GM19395 (cell line): ENCODE data around the gene IGF2R.
"Not testable (repeated sequence)": the region's sequence is repeated elsewhere in the genome, so short reads cannot be mapped to it uniquely, and the experiment has no call there.

ENCODE experiments used
- ATAC-seq: cut with Tn5 transposase; IDR thresholded peaks from one replicate; pipeline ENCODE4 v1.9.1; 2021; ENCODE audit warnings: mild to moderate bottlenecking, moderate library complexity; ENCODE audit not compliant: unreplicated experiment

The IGF2R gene

DNA sequence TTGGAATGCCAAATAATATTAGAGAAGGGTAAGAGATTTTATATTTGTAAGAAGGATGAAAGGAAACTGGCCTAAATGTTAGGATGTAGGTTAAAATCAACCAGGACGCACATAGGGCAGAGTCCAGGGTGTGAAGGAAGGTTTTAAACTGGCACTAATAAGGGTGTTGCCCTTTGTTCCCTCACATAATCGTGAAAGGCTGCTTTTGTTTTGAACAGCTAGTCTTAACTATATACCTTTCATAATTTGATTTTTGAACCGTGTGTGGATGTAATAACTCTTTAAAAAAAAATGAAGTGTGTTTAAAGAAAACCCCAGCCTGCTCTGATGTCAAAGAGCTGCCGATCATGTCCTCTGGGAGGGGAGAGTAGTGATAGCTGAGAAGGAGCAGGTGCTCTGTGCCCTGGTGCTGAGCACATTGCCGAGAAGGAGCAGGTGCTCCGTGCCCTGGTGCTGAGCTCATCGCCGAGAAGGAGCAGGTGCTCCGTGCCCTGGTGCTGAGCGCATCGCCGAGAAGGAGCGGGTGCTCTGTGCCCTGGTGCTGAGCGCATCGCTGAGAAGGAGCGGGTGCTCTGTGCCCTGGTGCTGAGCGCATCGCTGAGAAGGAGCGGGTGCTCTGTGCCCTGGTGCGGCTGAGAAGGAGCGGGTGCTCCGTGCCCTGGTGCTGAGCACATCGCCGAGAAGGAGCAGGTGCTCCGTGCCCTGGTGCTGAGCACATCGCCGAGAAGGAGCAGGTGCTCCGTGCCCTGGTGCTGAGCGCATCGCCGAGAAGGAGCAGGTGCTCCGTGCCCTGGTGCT lies 121.8 kb downstream of the IGF2R start:
- ATAC-seq: not testable (repeated sequence)

DNA sequence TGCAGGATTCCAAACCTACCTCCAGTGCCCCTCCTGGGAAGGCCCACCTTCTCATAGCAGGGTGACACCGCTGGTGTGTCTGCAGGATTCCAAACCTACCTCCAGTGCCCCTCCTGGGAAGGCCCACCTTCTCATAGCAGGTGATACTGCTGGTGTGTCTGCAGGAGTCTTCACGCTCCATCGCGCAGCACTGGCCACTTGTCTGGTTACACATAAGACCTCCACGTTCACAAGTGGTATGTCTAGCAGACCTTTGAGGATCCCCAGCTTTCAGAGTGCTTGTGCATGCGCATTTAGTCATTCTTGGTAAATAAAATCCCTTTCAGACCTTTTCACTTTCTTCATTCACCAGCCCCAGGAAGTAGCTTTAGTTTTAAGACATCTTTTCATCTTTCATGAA lies 123.3 kb downstream of the IGF2R start:
- ATAC-seq: not testable (repeated sequence)

DNA sequence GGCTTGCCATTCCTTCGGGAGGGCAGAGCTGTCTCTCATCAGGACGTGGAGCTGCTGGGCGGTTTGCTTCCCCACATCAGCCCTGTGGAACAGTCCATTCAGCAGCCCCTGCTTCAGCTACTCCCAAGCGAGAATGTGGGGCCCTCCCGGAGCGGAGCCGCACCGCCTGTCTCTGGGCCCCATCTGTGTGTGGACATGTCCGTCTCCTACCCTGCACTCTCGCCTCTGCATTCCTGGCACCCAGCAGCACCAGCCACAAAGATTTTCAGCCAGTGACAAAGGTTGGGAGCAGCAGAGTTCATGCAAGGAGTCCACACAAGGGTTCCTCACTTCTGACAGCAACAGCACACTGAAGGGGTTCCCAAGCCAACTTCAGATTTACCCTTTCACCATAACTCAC lies 123.7 kb downstream of the IGF2R start:
- ATAC-seq: no peak

DNA sequence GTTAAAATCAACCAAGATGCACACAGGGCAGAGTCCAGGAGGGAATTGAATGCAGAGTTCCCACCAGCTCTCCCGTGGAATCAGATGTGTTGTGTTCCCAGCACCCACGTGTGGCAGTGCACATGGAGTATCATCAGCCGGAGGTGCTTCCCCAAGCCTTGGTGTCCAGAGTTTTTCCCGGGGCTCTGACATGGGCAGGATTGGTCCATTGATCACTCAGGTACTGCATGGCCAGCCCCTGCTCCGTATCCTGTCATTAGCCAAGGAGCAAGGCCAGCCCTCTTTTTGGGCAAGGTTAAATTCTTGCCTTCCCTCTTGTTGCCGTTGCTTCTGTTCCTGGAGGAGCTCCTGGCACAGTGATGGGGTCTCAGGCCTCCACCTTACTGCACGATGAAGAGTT lies 124.2 kb downstream of the IGF2R start:
- ATAC-seq: no peak

DNA sequence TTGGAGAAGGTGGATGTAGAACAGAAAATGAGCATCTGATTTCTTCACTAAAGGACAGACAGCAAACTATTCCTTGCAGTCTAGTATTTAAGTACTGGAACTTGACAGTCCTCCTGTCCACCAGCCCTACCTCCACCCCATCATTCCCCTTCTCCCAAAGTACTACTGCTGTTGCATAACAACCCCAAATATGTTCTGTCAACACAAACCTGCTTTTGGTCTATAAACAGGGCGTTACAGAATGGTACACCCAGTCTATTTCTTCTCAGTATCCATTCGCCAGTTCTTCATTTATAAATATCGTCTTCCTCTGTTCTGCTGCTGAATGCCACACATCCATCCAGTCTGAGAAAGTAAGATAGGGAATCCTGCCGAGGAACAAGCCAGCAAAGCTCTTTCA lies 125.1 kb downstream of the IGF2R start:
- no peak for ATAC-seq

DNA sequence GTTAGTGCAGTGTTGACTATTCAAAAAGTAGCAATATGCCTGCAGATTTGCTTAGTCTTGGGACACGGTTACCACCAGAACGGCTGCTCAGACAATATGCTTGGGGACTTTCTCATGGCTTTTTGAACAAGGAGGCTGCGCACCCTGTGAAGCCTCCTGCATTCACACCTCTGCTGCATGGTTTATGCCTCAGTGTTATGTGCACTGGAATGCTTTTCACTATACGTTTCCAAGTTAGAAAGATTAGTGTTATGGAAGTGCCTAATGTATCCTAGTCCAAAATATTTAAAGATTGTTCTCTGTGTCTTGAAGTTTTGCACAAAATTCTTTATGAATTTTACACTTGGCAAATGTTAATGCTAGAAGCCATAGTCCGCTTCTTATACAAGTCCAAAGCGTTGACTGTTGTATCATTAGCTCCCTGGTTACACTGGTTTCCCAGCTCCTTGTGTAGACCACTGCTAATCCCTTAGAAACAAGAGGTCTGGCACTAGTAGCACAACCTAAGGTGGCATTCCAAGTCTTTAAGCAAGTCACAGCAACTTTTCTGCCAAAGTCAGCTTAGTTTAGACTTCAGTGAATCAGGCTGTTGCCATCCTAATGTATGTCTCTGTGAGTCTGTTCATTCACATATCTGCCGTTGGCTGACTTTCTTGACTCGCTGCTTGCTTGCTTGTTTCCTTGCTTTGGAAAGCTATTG lies 126.4 kb downstream of the IGF2R start:
- ATAC-seq: no peak

DNA sequence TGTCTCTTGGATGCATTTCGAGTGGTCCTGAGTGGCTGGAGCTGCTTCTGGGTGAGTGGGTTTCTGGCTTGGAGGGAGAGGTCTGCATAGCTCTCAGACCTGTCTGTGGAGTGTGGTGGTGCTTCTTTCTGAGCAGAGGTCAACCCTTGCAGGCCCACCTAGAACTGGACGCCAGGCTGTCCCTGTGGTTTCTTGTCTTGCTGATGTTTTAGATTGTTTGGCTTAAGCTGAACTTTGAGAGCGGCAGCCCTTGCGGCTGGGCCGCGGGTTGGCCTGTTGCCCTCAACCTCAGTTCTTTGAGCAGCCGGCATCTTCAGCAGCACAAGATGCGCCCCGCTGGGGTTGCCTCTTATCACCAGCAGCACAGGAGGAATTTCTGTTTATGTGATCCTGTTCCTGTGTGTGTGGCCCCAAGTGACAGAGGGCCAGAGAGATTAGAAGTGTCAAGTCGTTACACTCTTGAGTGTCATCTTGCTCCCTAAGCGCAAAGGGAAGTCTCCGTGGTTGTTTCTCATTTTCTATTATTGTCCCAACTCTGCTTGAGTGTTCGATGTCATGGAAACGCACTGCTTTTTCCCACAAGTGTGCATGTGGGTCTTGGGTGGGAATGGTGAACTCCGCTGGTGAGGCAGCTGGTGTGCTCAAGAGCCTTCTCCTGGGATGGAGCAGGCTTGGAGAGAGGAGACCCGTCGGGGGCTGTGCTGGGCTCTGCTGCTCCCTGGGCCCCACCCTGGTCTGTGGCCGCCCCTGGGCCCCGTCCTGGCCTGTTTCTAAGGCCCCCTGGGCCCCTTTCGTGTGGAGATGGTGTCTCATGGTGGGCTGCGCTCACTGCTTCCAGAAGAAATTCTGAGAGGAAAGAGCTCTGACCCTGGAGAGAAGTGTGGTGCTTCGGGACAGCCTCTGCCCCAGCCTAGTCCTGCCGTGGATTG lies 132.7 kb downstream of the IGF2R start:
- ATAC-seq: no peak

DNA sequence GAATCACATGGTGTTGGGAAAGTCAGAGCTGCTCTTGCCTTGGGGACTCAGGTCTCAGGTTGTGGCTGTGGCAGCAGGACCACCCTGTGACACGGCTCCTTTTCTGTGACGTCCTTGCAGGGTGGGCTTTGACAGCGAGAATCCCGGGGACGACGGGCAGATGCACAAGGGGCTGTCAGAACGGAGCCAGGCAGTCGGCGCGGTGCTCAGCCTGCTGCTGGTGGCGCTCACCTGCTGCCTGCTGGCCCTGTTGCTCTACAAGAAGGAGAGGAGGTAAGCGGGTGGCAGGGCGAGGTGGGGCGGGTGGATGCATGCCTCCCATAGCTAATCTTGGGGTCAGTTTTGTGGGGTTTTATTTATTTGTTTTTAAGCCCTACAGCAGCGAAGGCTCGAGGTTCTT lies 133.5 kb downstream of the IGF2R start:
- ATAC-seq: no peak

DNA sequence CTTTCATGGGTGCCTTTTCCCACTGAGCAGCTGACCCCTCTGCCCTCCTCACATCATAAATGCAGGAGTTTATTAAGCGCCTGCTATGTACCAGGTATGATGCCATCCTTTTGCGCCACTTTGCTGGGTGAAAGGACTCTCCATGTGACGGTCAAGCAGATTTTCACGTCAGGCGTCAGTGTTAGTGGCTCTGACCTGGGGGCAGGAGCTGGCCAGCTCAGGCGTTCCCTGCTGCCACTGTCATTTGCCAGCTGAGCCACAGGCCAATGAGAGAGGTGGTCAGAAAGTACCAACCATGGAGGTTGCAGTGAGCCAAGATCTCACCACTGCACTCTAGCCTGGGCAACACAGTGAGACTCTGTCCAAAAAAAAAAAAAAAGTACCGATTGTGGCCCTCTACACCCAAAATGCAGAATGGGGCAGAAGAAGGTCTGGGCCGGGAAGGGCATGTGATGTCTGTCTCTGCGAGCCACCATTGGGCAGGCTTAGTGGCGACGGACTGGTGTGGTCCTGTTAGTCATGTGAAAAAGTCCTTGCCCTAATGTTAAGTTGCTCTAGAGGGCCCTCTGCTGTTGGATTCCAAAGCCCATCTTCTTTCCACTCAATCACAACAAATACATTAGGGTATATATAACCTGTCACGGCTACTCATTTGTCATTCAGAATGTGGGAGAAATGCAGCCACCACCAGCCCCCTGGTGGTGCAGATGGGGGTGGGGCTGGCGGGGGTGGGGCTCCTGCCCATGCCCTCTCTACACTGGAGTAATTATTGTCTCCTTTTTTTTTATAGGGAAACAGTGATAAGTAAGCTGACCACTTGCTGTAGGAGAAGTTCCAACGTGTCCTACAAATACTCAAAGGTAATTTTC lies 134.3 kb downstream of the IGF2R start:
- no peak for ATAC-seq

DNA sequence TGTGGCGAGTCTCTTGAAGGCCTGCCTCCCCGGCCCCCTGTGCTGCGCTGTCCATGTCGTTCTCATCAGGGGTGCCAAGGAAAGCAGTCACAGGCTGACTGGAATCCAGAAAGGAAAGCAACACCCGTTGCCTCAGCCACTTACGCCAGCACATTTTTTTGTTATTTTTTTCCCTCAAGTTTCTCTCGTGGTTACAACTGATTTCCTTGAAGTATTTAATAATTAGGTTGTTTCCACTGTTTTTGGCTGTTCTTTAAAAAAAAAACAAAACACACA lies 134.9 kb downstream of the IGF2R start:
- no peak for ATAC-seq

DNA sequence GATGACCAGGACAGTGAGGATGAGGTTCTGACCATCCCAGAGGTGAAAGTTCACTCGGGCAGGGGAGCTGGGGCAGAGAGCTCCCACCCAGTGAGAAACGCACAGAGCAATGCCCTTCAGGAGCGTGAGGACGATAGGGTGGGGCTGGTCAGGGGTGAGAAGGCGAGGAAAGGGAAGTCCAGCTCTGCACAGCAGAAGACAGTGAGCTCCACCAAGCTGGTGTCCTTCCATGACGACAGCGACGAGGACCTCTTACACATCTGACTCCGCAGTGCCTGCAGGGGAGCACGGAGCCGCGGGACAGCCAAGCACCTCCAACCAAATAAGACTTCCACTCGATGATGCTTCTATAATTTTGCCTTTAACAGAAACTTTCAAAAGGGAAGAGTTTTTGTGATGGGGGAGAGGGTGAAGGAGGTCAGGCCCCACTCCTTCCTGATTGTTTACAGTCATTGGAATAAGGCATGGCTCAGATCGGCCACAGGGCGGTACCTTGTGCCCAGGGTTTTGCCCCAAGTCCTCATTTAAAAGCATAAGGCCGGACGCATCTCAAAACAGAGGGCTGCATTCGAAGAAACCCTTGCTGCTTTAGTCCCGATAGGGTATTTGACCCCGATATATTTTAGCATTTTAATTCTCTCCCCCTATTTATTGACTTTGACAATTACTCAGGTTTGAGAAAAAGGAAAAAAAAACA lies 136.1 kb downstream of the IGF2R start:
- ATAC-seq: no peak

DNA sequence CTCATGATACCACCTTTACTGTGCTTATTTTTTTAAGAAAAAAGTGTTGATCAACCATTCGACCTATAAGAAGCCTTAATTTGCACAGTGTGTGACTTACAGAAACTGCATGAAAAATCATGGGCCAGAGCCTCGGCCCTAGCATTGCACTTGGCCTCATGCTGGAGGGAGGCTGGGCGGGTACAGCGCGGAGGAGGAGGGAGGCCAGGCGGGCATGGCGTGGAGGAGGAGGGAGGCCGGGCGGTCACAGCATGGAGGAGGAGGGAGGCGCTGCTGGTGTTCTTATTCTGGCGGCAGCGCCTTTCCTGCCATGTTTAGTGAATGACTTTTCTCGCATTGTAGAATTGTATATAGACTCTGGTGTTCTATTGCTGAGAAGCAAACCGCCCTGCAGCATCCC lies 137.1 kb downstream of the IGF2R start:
- ATAC-seq: no peak

DNA sequence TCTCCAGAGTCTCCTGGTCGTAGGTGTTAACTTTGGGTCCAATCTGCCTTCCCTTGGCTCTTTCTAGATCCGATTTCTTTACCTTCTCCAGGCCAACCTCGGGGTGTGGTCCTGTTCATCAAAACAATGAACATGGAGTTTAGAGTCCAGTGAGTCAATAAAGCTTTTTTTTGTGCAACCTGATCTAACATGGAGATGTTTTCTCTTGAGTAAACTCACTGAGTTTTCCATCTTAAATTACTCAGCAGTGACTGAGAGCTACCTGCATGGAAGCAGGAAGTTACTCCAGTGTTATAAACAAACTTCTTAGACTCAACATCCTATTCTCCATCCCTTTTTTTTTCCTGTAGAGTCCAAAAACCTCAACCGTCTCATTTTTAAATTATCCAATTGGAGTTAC lies 137.8 kb downstream of the IGF2R start:
- ATAC-seq: no peak

DNA sequence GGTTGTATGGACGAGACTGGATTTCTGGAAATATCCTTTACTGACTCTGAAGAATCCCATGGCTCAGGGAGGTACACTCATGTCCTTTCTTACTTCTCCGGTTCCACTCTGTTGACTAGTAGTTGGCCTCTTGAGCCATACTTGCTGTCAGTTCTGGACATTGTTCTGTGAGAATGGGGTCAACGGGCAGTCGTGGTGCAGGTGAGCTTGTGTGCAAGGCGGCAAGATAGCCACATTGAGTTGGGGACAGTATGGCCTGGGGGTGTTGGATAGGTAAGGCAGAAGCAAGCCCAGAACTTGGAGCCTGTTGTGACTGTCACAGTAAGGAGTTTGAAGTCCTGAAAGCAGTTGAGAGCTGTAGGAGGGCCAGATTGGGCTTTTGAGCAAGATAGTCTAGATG lies 139.2 kb downstream of the IGF2R start:
- no peak for ATAC-seq

DNA sequence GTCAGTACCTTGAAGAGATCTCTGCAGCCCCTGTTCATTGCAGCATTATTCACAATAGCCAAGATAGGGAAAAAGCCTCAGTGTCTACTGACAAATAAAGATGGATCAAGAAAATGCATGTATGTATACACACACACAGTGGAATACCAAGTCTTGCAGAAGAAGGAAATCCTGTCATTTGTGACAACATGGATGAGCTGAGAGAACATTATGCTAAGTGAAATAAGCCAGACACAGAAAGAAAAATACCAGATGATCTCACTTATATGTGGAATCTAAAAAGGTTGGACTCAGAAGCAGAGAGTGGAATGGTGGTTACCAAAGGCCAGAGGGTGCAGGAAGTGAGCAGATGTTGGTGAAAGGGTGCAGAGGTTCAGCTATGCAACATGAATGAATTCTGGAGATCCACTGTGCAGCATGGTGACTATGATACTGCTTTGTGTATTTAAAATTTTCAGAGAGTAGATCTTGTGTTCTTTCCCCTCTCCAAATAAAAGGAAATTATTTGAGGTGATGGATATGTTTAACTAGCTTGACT lies 141.8 kb downstream of the IGF2R start:
- ATAC-seq: no peak

DNA sequence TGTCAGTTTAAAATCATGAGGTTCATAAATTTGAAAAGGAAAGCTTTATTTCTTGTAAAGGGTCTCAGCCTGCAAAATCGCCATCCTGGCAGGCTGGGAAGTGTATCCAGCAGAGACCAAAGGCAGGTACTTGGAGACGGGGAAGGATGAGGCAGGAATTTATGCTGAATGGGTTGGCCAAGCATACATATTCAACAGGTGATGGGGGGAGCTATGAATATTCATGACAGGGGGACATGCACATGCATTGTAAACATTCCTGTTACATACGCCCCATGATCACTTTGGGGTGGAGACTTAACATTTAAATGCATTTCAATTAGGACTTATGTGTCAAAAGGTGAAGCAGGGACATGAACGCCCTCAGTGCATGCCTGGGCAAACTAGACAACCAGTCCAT lies 142.9 kb downstream of the IGF2R start:
- no peak for ATAC-seq

DNA sequence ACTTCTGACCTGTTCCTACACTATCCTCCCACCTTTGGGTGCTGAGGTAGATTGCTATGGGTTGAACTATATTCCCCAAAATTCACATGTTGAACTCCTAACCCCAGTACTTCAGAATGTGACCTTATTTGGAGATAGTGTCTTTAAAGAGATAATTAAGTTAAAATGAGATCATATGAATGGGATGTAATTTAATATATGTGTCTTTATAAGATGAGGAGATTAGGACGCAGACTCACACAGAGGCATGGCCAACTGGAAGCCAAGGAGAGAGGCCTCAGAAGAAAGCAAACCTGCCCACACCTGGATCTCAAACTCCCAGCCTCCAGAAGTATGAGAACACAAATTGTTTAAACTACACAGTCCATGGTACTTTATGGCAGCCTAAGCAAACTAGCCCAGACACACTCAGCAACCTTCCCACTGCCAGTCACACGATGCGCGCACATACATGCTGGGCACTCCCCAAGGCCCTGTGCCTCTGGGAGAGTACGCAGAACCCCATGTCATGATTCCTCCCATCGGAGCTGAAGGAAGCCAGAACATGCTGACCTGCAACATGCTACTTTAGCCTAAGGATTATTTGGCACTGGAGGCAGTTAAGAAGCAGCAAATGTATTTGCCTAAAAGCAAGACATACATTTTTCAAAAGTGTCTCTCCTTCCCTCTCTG lies 143.9 kb downstream of the IGF2R start:
- no peak for ATAC-seq

DNA sequence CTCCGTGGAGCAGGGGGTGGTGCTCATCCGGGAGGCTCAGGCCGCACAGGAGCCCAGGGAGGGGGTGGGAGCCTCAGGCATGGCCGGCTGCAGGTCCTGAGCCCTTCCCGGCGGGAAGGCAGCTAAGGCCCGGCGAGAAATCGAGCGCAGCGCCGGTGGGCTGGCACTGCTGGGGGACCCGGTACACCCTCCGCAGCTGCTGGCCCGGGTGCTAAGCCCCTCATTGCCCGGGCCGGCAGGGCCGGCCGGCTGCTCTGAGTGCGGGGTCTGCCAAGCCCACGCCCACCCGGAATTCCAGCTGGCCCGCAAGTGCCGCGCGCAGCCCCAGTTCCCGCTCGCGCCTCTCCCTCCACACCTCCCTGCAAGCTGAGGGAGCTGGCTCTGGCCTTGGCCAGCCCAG lies 145.7 kb downstream of the IGF2R start:
- ATAC-seq: not testable (repeated sequence)

DNA sequence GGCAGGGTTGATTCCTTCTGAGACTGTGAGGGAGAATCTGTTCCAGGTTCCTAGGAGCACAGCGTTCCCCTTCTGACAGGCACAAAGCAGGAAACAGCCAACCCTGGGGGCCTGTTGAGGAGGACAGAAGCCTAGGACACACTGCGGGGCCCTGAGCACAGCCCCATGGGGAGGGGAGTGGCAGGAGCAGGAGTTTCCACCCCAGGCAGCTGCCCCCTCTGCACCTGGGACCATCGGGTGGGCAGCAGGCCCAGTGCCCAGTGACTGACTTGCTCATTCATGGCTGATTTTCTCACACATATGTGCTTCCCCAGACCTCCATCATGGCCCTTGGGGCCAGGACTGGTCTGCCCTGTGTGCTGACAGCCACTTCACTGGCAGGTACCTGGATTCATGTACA lies 146.5 kb downstream of the IGF2R start:
- no peak for ATAC-seq
